Smooth muscle cell (in vitro differentiated cells): Measurements from ENCODE around the gene ZNF823. TPM values are rescaled to one million over a fixed set of nuclear protein-coding genes. Genes with fewer than 3 reads are reported as not detected.

Experiments
- DNase-seq: peaks from one replicate; lab custom pipeline; 2025; ENCODE audit not compliant: unreplicated experiment; lab: John Stamatoyannopoulos, UW
- H2AFZ ChIP-seq: fragments of 200-600 bp; sonication (generic); 2 replicates; pipeline ENCODE4 v1.6.0; 2016; ENCODE audit warnings: antibody characterized with exemption, low read depth, mild to moderate bottlenecking
- H3F3A ChIP-seq: fragments of 200-600 bp; sonication (generic); 2 replicates; pipeline ENCODE4 v1.6.0; 2017; ENCODE audit warnings: antibody characterized with exemption, low read depth
- H3K27ac ChIP-seq: fragments of 200-600 bp; sonication (generic); 2 replicates; pipeline ENCODE4 v1.5.1; 2016; ENCODE audit warnings: low read depth, mild to moderate bottlenecking
- H3K27me3 ChIP-seq: fragments of 200-600 bp; sonication (generic); 2 replicates; pipeline ENCODE4 v1.6.1; 2016; ENCODE audit warnings: low read depth, mild to moderate bottlenecking
- H3K36me3 ChIP-seq: fragments of 200-600 bp; sonication (generic); 2 replicates; pipeline ENCODE4 v1.5.1; 2016; ENCODE audit warnings: low read depth
- H3K4me1 ChIP-seq: fragments of 200-600 bp; sonication (generic); 2 replicates; pipeline ENCODE4 v1.5.1; 2016; ENCODE audit warnings: low read depth
- H3K4me2 ChIP-seq: fragments of 200-600 bp; sonication (generic); 2 replicates; pipeline ENCODE4 v1.6.0; 2016; ENCODE audit warnings: mild to moderate bottlenecking
- H3K4me3 ChIP-seq: fragments of 200-600 bp; sonication (generic); 2 replicates; pipeline ENCODE4 v1.5.1; 2016; ENCODE audit warnings: mild to moderate bottlenecking
- H3K79me2 ChIP-seq: fragments of 200-600 bp; sonication (generic); 2 replicates; pipeline ENCODE4 v1.6.0; 2016; ENCODE audit warnings: low read depth, mild to moderate bottlenecking
- H3K9ac ChIP-seq: fragments of 200-600 bp; sonication (generic); 2 replicates; pipeline ENCODE4 v1.6.0; 2016; ENCODE audit warnings: low read depth
- H3K9me3 ChIP-seq: fragments of 200-600 bp; sonication (generic); replicated peaks from 2 replicates; pipeline ENCODE4 v1.5.1; 2016; ENCODE audit warnings: low read depth
- H4K20me1 ChIP-seq: fragments of 200-600 bp; sonication (generic); 2 replicates; pipeline ENCODE4 v1.6.0; 2016; ENCODE audit warnings: low read depth
- WGBS: methylation state at CpG from one replicate; pipeline ENCODE4 v1.1.7; 2016; ENCODE audit warnings: low lambda C conversion rate; 5-methylcytosine and 5-hydroxymethylcytosine counted together
- polyA plus RNA-seq: library from polyadenylated mRNA; unstranded; fragments of >200 nt; fragmentation: Nextera tagmentation; extraction: Ambion mirVana; gene quantifications from 2 replicates; pipeline ENCODE4 v1.2.1, GENCODE V29; 2016
- total RNA-seq: library from RNA; depleted of rRNA; stranded (reverse); fragments of >200 nt; gene quantifications from 2 replicates; pipeline ENCODE4 v1.2.3, GENCODE V29; 2014
- TF ChIP-seq, protein P1 (sequence below): fragments of 200-600 bp; sonication (generic); IDR thresholded peaks from 2 replicates; pipeline ENCODE4 v1.5.1; 2017; ENCODE audit warnings: borderline replicate concordance, mild to moderate bottlenecking, antibody characterized with exemption; ENCODE audit not compliant: insufficient read depth, poor library complexity, severe bottlenecking

The ZNF823 gene
- total and polyA plus RNA-seq, 2 experiments from 2014 or later = 1.0 to 5.7 TPM

DNA sequence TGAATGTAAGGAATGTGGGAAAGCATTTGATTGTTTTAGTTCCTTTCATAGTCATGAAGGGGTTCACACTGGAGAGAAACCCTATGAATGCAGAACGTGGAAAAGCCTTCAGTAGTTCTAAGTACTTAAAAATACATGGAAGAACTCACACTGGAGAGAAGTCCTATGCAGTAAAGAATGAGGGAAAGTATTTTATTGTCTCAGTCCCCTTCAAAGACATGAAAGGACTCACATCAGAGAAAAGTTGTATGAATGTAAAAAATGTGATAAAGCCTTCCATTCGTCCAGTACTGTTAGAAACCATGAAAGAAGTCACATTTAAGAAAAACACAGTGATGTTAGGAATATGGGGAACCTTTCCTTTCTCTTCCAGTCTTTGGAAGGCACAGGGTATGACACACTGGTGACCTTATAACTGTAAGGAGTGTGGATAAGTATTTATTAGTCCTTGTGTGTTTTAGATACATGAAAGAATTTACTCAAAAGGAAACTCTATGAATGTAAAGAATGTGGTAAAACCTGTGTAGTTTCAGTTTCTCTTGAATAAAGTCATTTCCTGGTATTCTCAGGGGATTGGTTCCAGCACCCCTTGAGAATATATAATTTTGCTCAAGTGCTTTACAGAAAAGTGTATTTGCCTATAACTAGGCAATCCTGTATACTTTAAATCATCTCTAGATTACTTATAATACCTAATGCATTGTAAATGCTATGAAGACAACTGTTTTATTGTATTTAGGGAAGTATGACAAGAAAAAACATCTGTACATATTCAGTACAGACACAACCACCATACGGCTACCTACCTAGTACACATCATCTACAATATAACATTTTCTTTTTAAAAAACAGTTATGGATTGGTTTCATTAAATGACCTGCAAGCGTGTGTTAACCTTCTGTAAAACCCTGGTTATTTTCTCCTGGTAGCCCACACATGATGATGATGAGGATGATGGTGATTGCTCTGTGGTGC, 52.8 kb downstream of the ZNF823 start:
- H3K9me3 ChIP-seq = peaks cover 17% of the 10 kb centered on the region
- 91% methylated on average over 4 of the region's 4 CpGs for WGBS

DNA sequence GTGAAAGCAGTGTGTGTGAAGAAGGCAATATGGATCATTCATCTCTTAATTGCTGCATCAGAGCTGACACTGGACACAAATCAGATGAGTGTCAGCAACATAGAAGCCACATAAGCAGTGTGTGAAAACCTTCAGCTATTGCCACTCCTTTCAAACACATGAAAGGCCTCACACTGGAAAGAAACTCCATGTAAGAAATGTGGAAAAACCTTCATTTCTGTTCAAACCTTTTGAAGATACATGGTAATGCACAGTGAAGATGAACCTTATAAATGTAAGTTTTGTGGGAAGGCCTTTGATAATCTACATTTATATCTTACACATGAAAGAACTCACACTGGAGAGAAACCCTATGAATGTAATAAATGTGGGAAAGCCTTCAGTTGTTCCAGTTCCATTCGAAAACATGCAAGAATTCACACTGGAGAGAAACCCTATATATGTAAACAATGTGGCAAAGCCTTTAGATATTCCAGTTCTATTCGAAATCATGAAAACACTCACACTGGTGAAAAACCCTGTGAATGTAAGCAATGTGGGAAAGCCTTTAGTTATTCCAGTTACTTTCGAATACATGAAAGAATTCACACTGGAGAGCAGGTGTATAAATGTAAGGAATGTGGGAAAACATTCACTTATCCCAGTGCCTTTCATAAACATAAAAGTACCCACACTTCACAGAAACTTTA, 53.6 kb downstream of the ZNF823 start:
- H3K9ac ChIP-seq = no peak overlapping the region
- H4K20me1 ChIP-seq = no peaks in the 10 kb centered on the region
- no peak overlapping the region for H2AFZ ChIP-seq
- H3K27ac ChIP-seq = no peak overlapping the region
- DNase-seq = no peak
- no peak overlapping the region for H3K4me2 ChIP-seq
- no peaks in the 10 kb centered on the region for H3K4me1 ChIP-seq
- WGBS = 93% methylated on average over 3 of the region's 3 CpGs
- no peaks in the 10 kb centered on the region for H3K27me3 ChIP-seq
- TF ChIP-seq, protein P1, sequence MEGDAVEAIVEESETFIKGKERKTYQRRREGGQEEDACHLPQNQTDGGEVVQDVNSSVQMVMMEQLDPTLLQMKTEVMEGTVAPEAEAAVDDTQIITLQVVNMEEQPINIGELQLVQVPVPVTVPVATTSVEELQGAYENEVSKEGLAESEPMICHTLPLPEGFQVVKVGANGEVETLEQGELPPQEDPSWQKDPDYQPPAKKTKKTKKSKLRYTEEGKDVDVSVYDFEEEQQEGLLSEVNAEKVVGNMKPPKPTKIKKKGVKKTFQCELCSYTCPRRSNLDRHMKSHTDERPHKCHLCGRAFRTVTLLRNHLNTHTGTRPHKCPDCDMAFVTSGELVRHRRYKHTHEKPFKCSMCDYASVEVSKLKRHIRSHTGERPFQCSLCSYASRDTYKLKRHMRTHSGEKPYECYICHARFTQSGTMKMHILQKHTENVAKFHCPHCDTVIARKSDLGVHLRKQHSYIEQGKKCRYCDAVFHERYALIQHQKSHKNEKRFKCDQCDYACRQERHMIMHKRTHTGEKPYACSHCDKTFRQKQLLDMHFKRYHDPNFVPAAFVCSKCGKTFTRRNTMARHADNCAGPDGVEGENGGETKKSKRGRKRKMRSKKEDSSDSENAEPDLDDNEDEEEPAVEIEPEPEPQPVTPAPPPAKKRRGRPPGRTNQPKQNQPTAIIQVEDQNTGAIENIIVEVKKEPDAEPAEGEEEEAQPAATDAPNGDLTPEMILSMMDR = no peak
- no peak overlapping the region for H3K4me3 ChIP-seq
- no peaks in the 10 kb centered on the region for H3F3A ChIP-seq
- H3K36me3 ChIP-seq = peaks cover 13% of the 10 kb centered on the region
- H3K79me2 ChIP-seq = no peaks in the 10 kb centered on the region
- peaks cover 25% of the 10 kb centered on the region for H3K9me3 ChIP-seq

More for the DNA sequence above, 52.8 kb downstream of the ZNF823 start:
- Histone ChIP-seq H3K9ac (no peak overlapping the region), H4K20me1 (no peaks in the 10 kb centered on the region), H3K4me2 (no peak overlapping the region), H2AFZ (no peak overlapping the region), H3K36me3 (peaks cover 13% of the 10 kb centered on the region), H3K27me3 (no peaks in the 10 kb centered on the region), H3K4me3 (no peak overlapping the region), H3K79me2 (peaks cover 5% of the 10 kb centered on the region), H3F3A (no peaks in the 10 kb centered on the region), H3K4me1 (no peaks in the 10 kb centered on the region), H3K27ac (no peak overlapping the region)
- DNase-seq = no peak
- TF ChIP-seq, protein P1 = no peak

DNA sequence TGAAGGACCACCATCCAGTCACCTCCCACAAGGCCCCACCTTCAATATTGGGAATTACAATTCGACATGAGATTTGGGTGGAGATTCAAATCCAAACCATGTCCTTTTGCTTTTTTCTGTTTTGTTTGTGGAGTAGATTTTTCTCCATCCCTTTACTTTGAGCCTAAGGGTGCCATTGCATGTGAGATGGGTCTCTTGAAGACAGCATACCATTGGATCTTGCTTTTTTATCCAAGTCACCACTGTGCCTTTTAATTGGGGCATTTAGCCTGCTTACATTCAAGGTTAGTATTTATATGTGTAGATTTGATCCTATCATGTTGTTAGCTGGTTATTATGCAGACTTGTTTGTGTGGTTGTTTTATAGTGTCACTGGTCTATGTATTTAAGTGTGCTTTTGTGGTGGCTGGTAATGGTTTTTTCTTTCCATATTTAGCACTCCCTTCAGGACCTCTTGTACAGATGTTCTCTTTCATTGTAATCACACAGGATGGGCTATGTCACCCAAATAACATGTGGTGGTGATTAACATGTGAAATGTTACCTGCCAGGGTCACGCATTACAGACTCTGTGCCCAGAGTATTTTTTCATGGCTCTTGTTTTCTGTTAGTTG, 58.0 kb downstream of the ZNF823 start:
- WGBS = 94% methylated on average over 2 of the region's 2 CpGs

More for the DNA sequence above, 58.0 kb downstream of the ZNF823 start:
- Histone ChIP-seq H3K4me2 (no peak overlapping the region), H4K20me1 (no peaks in the 10 kb centered on the region), H3K36me3 (peaks cover 10% of the 10 kb centered on the region), H3K4me1 (no peaks in the 10 kb centered on the region), H3K79me2 (no peaks in the 10 kb centered on the region), H2AFZ (no peak overlapping the region), H3K9ac (no peak overlapping the region), H3K27me3 (no peaks in the 10 kb centered on the region), H3K4me3 (no peak overlapping the region), H3K9me3 (peaks cover 25% of the 10 kb centered on the region), H3K27ac (no peak overlapping the region), H3F3A (no peaks in the 10 kb centered on the region)
- no peak for DNase-seq
- TF ChIP-seq, protein P1 = no peak
